Type B pancreatic cell (in vitro differentiated cells): ENCODE results near the gene MICAL2. TPM values are rescaled to one million over a fixed set of nuclear protein-coding genes. Genes with fewer than 3 reads are reported as not detected.

ENCODE experiments used
- DNase-seq: peaks from one replicate; pipeline ENCODE4 v3.0.0; 2021; ENCODE audit warnings: mixed read lengths; ENCODE audit not compliant: unreplicated experiment; ENCODE audit errors: extremely low spot score
- H3K27ac Mint-ChIP-seq: 2 replicates; pipeline ENCODE4 v1.8.0; 2021; ENCODE audit warnings: mild to moderate bottlenecking, mixed read lengths
- H3K27me3 Mint-ChIP-seq: 2 replicates; pipeline ENCODE4 v1.8.0; 2021; ENCODE audit warnings: mixed read lengths
- H3K36me3 Mint-ChIP-seq: 2 replicates; pipeline ENCODE4 v1.8.0; 2021; ENCODE audit warnings: mixed read lengths
- H3K4me1 Mint-ChIP-seq: one replicate; pipeline ENCODE4 v1.8.0; 2021; ENCODE audit warnings: mixed read lengths; ENCODE audit not compliant: unreplicated experiment
- H3K4me3 Mint-ChIP-seq: 2 replicates; pipeline ENCODE4 v1.8.0; 2021; ENCODE audit warnings: mild to moderate bottlenecking, mixed read lengths
- H3K9me3 Mint-ChIP-seq: 2 replicates; pipeline ENCODE4 v1.8.0; 2021; ENCODE audit warnings: mixed read lengths
- CTCF ChIP-seq: fragments of 200-600 bp; sonication (generic); conservative IDR thresholded peaks from 2 replicates; pipeline ENCODE4 v1.5.0; 2021; ENCODE audit warnings: antibody characterized with exemption, mild to moderate bottlenecking
- total RNA-seq: library from RNA; stranded (reverse); gene quantifications from 2 replicates; pipeline ENCODE4 v1.2.1, GENCODE V29; 2021; ENCODE audit warnings: low replicate concordance

MICAL2 gene
- total RNA-seq, 1 donor from 2014 or later: 38.0 TPM

GRCh38 chr11:12148466-12148865 lies 38.1 kb downstream of the MICAL2 start:
- H3K4me3 Mint-ChIP-seq: no peak overlapping the region
- no peaks in the 10 kb centered on the region for H3K27me3 Mint-ChIP-seq
- no peaks in the 10 kb centered on the region for H3K36me3 Mint-ChIP-seq
- TF ChIP-seq CTCF: no peak
- peaks cover 26% of the 10 kb centered on the region for H3K4me1 Mint-ChIP-seq
- no peaks in the 10 kb centered on the region for H3K9me3 Mint-ChIP-seq
- H3K27ac Mint-ChIP-seq: no peak overlapping the region
- no peak for DNase-seq

GRCh38 chr11:12148882-12149281 lies 38.5 kb downstream of the MICAL2 start:
- Mint-ChIP-seq H3K4me3 (no peak overlapping the region), H3K4me1 (peaks cover 21% of the 10 kb centered on the region), H3K9me3 (no peaks in the 10 kb centered on the region), H3K27me3 (no peaks in the 10 kb centered on the region), H3K36me3 (no peaks in the 10 kb centered on the region), H3K27ac (peak overlapping the region; percentile 9)
- no peak for TF ChIP-seq CTCF
- no peak for DNase-seq

GRCh38 chr11:12149672-12150225 lies 39.4 kb downstream of the MICAL2 start:
- Mint-ChIP-seq H3K36me3 (no peaks in the 10 kb centered on the region), H3K4me1 (peaks cover 14% of the 10 kb centered on the region), H3K27ac (no peak overlapping the region), H3K9me3 (no peaks in the 10 kb centered on the region), H3K4me3 (no peak overlapping the region), H3K27me3 (no peaks in the 10 kb centered on the region)
- TF ChIP-seq CTCF: no peak
- DNase-seq: no peak

- no peak for TF ChIP-seq CTCF
- H3K4me3 Mint-ChIP-seq: no peak overlapping the region
- no peaks in the 10 kb centered on the region for H3K36me3 Mint-ChIP-seq
- no peak overlapping the region for H3K27ac Mint-ChIP-seq
- H3K27me3 Mint-ChIP-seq: no peaks in the 10 kb centered on the region
- peaks cover 14% of the 10 kb centered on the region for H3K4me1 Mint-ChIP-seq
- no peak for DNase-seq
- H3K9me3 Mint-ChIP-seq: no peaks in the 10 kb centered on the region
These were observed 40.5 kb downstream of the MICAL2 start for GRCh38 chr11:12150831-12151382.

- H3K4me3 Mint-ChIP-seq: no peak overlapping the region
- H3K9me3 Mint-ChIP-seq: no peaks in the 10 kb centered on the region
- H3K4me1 Mint-ChIP-seq: peaks cover 17% of the 10 kb centered on the region
- H3K36me3 Mint-ChIP-seq: no peaks in the 10 kb centered on the region
- TF ChIP-seq CTCF: no peak
- H3K27ac Mint-ChIP-seq: no peak overlapping the region
- no peaks in the 10 kb centered on the region for H3K27me3 Mint-ChIP-seq
- no peak for DNase-seq
These were observed 41.9 kb downstream of the MICAL2 start for GRCh38 chr11:12152321-12152720.
